CD8-positive, alpha-beta memory T cell (primary cell): ENCODE data around the gene LSR. TPM values are rescaled to one million over a fixed set of nuclear protein-coding genes. Genes with fewer than 3 reads are reported as not detected.
A peak's percentile ranks its signal among the peaks of the same experiment; 100 is the strongest.

Source experiments
- CTCF ChIA-PET: fragments of 350-600 bp; sonication (Branson Sonifier 250); formaldehyde crosslinking; loops from one replicate; lab custom pipeline; 2021; ENCODE audit warnings: antibody characterized with exemption; lab: Charles Lee
- POLR2A ChIA-PET: fragments of 350-600 bp; sonication (Branson Sonifier 250); formaldehyde crosslinking; loops from one replicate; lab custom pipeline; 2021; ENCODE audit warnings: antibody characterized with exemption; lab: Charles Lee
- DNase-seq, 5 donors: peaks; one replicate each; pipeline versions ENCODE4 v3.0.0 to v3.0.0-alpha.2; 2020 to 2022; ENCODE audit warnings: mixed read lengths in 1 of 5
- H3K27ac ChIP-seq: one replicate; pipeline ENCODE4 v1.7.0; 2013; ENCODE audit warnings: low read depth, mild to moderate bottlenecking, low read length, moderate library complexity
- H3K27me3 ChIP-seq: 2 replicates; pipeline ENCODE4 v1.7.0; 2013; ENCODE audit warnings: low read length, mild to moderate bottlenecking; ENCODE audit not compliant: insufficient read depth, poor library complexity, severe bottlenecking
- H3K36me3 ChIP-seq: 2 replicates; pipeline ENCODE4 v1.7.0; 2013; ENCODE audit warnings: mild to moderate bottlenecking, low read length, moderate library complexity; ENCODE audit not compliant: insufficient read depth
- H3K4me1 ChIP-seq: 2 replicates; pipeline ENCODE4 v1.7.0; 2013; ENCODE audit warnings: mild to moderate bottlenecking, low read length, moderate library complexity; ENCODE audit not compliant: insufficient read depth
- H3K4me3 ChIP-seq: 2 replicates; pipeline ENCODE4 v1.7.0; 2013; ENCODE audit warnings: mild to moderate bottlenecking, low read length
- H3K9me3 ChIP-seq: 2 replicates; pipeline ENCODE4 v1.7.0; 2013; ENCODE audit warnings: mild to moderate bottlenecking, low read length
- H3K27ac Mint-ChIP-seq, 8 donors: one replicate each; pipeline ENCODE4 v1.8.0; 2020 to 2021; ENCODE audit warnings: mixed read lengths in 8 of 8, mild to moderate bottlenecking in 6 of 8, inconsistent platforms in 3 of 8, moderate library complexity in 3 of 8
- H3K27me3 Mint-ChIP-seq, 2 donors: one replicate each; pipeline ENCODE4 v1.8.0; 2020 to 2021; ENCODE audit warnings: mixed read lengths in 2 of 2, mild to moderate bottlenecking in 1 of 2, moderate library complexity in 1 of 2
- H3K36me3 Mint-ChIP-seq, 3 donors: one replicate each; pipeline ENCODE4 v1.8.0; 2020 to 2021; ENCODE audit warnings: mixed read lengths in 3 of 3, inconsistent platforms in 1 of 3, mild to moderate bottlenecking in 1 of 3
- H3K4me1 Mint-ChIP-seq, 3 donors: one replicate each; pipeline ENCODE4 v1.8.0; 2020 to 2021; ENCODE audit warnings: mixed read lengths in 3 of 3, inconsistent platforms in 1 of 3, mild to moderate bottlenecking in 1 of 3
- H3K4me3 Mint-ChIP-seq, 7 donors: one replicate each; pipeline ENCODE4 v1.8.0; 2020 to 2021; ENCODE audit warnings: mixed read lengths in 7 of 7, mild to moderate bottlenecking in 6 of 7, moderate library complexity in 4 of 7, inconsistent platforms in 2 of 7
- H3K9me3 Mint-ChIP-seq, 5 donors: one replicate each; pipeline ENCODE4 v1.8.0; 2020 to 2022; ENCODE audit warnings: mixed read lengths in 5 of 5, mild to moderate bottlenecking in 3 of 5, moderate library complexity in 2 of 5, inconsistent platforms in 1 of 5
- polyA plus RNA-seq: library from polyadenylated mRNA; unstranded; fragments of 300-500 nt; fragmentation: Illumina TruSeq; gene quantifications from one replicate; pipeline ENCODE4 v1.2.3, GENCODE V29; 2021
- total RNA-seq, 2 experiments: library from RNA; stranded (reverse); gene quantifications; one replicate each; pipeline ENCODE4 v1.2.3, GENCODE V29; 2021

LSR gene
- total and polyA plus RNA-seq, 3 experiments from 2014 or later = 23.5 to 77.8 (median 27.5) TPM

- DNase-seq = no peak
- Histone ChIP-seq H3K27me3 (no peaks in the 10 kb centered on the region), H3K9me3 (no peaks in the 10 kb centered on the region), H3K36me3 (no peaks in the 10 kb centered on the region), H3K27ac (no peak overlapping the region), H3K4me1 (peaks cover 16% of the 10 kb centered on the region), H3K4me3 (no peak overlapping the region)
- H3K27me3 Mint-ChIP-seq = peaks cover 0 to 3% of the 10 kb centered on the region in 2 donors
- H3K36me3 Mint-ChIP-seq = no peaks in the 10 kb centered on the region
- no peaks in the 10 kb centered on the region for H3K9me3 Mint-ChIP-seq
- H3K27ac Mint-ChIP-seq = peak overlapping the region in 3 of 8 donors; percentile 37 to 68 (median 56)
- POLR2A ChIA-PET = no interaction called here
- CTCF ChIA-PET = interaction anchor here (1.3 to 1.6 kb wide), 3 partner anchors 9 kb away, joined by 3 to 4 read pairs (median 4); no protein-coding TSS in a partner anchor
- H3K4me1 Mint-ChIP-seq = peaks cover 3 to 13% (median 11%) of the 10 kb centered on the region in 3 donors
- H3K4me3 Mint-ChIP-seq = no peak overlapping the region
These were observed 22.9 kb upstream of the LSR start for GRCh38 chr19:35225951-35226350.

- H3K27ac ChIP-seq = no peak overlapping the region
- no peaks in the 10 kb centered on the region for H3K36me3 ChIP-seq
- no peaks in the 10 kb centered on the region for H3K9me3 ChIP-seq
- no peak for DNase-seq
- ChIA-PET POLR2A (no interaction called here), CTCF (interaction anchor here (1.4 to 1.6 kb wide), 2 partner anchors 9 to 10 kb away, joined by 3 to 4 read pairs; no protein-coding TSS in a partner anchor)
- no peaks in the 10 kb centered on the region for H3K36me3 Mint-ChIP-seq
- H3K4me1 Mint-ChIP-seq = peaks cover 3 to 13% (median 11%) of the 10 kb centered on the region in 3 donors
- no peaks in the 10 kb centered on the region for H3K9me3 Mint-ChIP-seq
- no peak overlapping the region for H3K4me3 ChIP-seq
- H3K27ac Mint-ChIP-seq = peak overlapping the region in 2 of 8 donors; percentile 47 to 76
- peaks cover 0 to 3% of the 10 kb centered on the region in 2 donors for H3K27me3 Mint-ChIP-seq
- no peaks in the 10 kb centered on the region for H3K27me3 ChIP-seq
- peaks cover 16% of the 10 kb centered on the region for H3K4me1 ChIP-seq
- H3K4me3 Mint-ChIP-seq = no peak overlapping the region
These were observed 22.1 kb upstream of the LSR start for GRCh38 chr19:35226748-35227147.

GRCh38 chr19:35228177-35228930, 20.4 kb upstream of the LSR start, which contains the start of gene FAM187B:
Gene FAM187B, minus strand, starts transcription at chr19:35228739. Its CDS starts 59 bp downstream, at chr19:35228680.
- Histone ChIP-seq H3K4me3 (no peak within 1 kb of the TSS), H3K36me3 (no peaks in the 10 kb centered on the region), H3K4me1 (peaks cover 9% of the 10 kb centered on the region), H3K27me3 (no peaks in the 10 kb centered on the region), H3K27ac (no peak within 1 kb of the TSS), H3K9me3 (no peaks in the 10 kb centered on the region)
- no peak for DNase-seq
- no peaks in the 10 kb centered on the region for H3K36me3 Mint-ChIP-seq
- POLR2A ChIA-PET = interaction anchor here (0.6 kb wide), 1 partner anchor 36 kb away, joined by 3 read pairs; no protein-coding TSS in a partner anchor
- no peak within 1 kb of the TSS for H3K4me3 Mint-ChIP-seq
- H3K27ac Mint-ChIP-seq = peak within 1 kb of the TSS in 3 of 8 donors; percentile 18 to 55 (median 33)
- H3K4me1 Mint-ChIP-seq = peaks cover 3 to 7% (median 4%) of the 10 kb centered on the region in 3 donors
- peaks cover 0 to 3% of the 10 kb centered on the region in 2 donors for H3K27me3 Mint-ChIP-seq
- CTCF ChIA-PET = interaction anchor here (1.0 to 1.6 kb wide), 4 partner anchors 8 to 86 kb away, joined by 3 to 4 read pairs (median 3); partner anchors contain the start of gene FXYD5
- no peaks in the 10 kb centered on the region for H3K9me3 Mint-ChIP-seq

GRCh38 chr19:35229601-35230000, 19.2 kb upstream of the LSR start:
- DNase-seq = no peak
- Histone ChIP-seq H3K4me1 (peaks cover 4% of the 10 kb centered on the region), H3K27me3 (no peaks in the 10 kb centered on the region), H3K4me3 (no peak overlapping the region), H3K27ac (no peak overlapping the region), H3K9me3 (no peaks in the 10 kb centered on the region), H3K36me3 (no peaks in the 10 kb centered on the region)
- Mint-ChIP-seq H3K27ac (peak overlapping the region in 2 of 8 donors; percentile 18 to 74), H3K36me3 (no peaks in the 10 kb centered on the region), H3K9me3 (no peaks in the 10 kb centered on the region), H3K4me1 (peaks cover 2 to 4% (median 3%) of the 10 kb centered on the region in 3 donors), H3K4me3 (no peak overlapping the region), H3K27me3 (peaks cover 0 to 3% of the 10 kb centered on the region in 2 donors)
- CTCF ChIA-PET = no interaction called here
- POLR2A ChIA-PET = no interaction called here

GRCh38 chr19:35231956-35232645, 16.7 kb upstream of the LSR start:
- ChIA-PET POLR2A (no interaction called here), CTCF (interaction anchor here (1.0 kb wide), 1 partner anchor 16 kb away, joined by 3 read pairs; no protein-coding TSS in a partner anchor)
- no peak overlapping the region for H3K4me3 ChIP-seq
- no peaks in the 10 kb centered on the region for H3K27me3 Mint-ChIP-seq
- no peaks in the 10 kb centered on the region for H3K27me3 ChIP-seq
- H3K9me3 Mint-ChIP-seq = no peaks in the 10 kb centered on the region
- H3K9me3 ChIP-seq = no peaks in the 10 kb centered on the region
- H3K36me3 ChIP-seq = no peaks in the 10 kb centered on the region
- peak overlapping the region in 1 of 8 donors; percentile 33 for H3K27ac Mint-ChIP-seq
- H3K36me3 Mint-ChIP-seq = no peaks in the 10 kb centered on the region
- DNase-seq = no peak
- H3K27ac ChIP-seq = no peak overlapping the region
- peaks cover 6 to 10% (median 10%) of the 10 kb centered on the region in 3 donors for H3K4me1 Mint-ChIP-seq
- H3K4me3 Mint-ChIP-seq = no peak overlapping the region
- no peaks in the 10 kb centered on the region for H3K4me1 ChIP-seq

- H3K36me3 ChIP-seq = no peaks in the 10 kb centered on the region
- Mint-ChIP-seq H3K9me3 (no peaks in the 10 kb centered on the region), H3K36me3 (no peaks in the 10 kb centered on the region), H3K4me3 (no peak overlapping the region), H3K27me3 (no peaks in the 10 kb centered on the region), H3K4me1 (peaks cover 6 to 10% (median 10%) of the 10 kb centered on the region in 3 donors), H3K27ac (peak overlapping the region in 1 of 8 donors; percentile 17)
- no peak overlapping the region for H3K4me3 ChIP-seq
- no peaks in the 10 kb centered on the region for H3K4me1 ChIP-seq
- CTCF ChIA-PET = interaction anchor here (1.2 kb wide), 1 partner anchor 44 kb away, joined by 3 read pairs; no protein-coding TSS in a partner anchor
- POLR2A ChIA-PET = interaction anchor here (0.6 kb wide), 1 partner anchor 14 kb away, joined by 3 read pairs; no protein-coding TSS in a partner anchor
- H3K27ac ChIP-seq = no peak overlapping the region
- no peaks in the 10 kb centered on the region for H3K9me3 ChIP-seq
- no peaks in the 10 kb centered on the region for H3K27me3 ChIP-seq
- DNase-seq = no peak
These were observed 15.9 kb upstream of the LSR start for GRCh38 chr19:35232912-35233311.

GRCh38 chr19:35236638-35237400, 12.0 kb upstream of the LSR start:
- peaks cover 5% of the 10 kb centered on the region for H3K9me3 ChIP-seq
- POLR2A ChIA-PET = no interaction called here
- H3K27ac Mint-ChIP-seq = peak overlapping the region in 3 of 8 donors; percentile 66 to 78 (median 76)

More at GRCh38 chr19:35236638-35237400, 12.0 kb upstream of the LSR start:
- Mint-ChIP-seq H3K4me3 (no peak overlapping the region), H3K9me3 (peaks cover 6 to 13% (median 12%) of the 10 kb centered on the region in 5 donors), H3K36me3 (peaks cover 2 to 13% (median 3%) of the 10 kb centered on the region in 3 donors), H3K4me1 (peaks cover 20 to 39% (median 35%) of the 10 kb centered on the region in 3 donors), H3K27me3 (peaks cover 8 to 9% of the 10 kb centered on the region in 2 donors)
- CTCF ChIA-PET = interaction anchor here (0.7 to 2.0 kb wide), 10 partner anchors 9 to 258 kb away, joined by 3 to 8 read pairs (median 4); partner anchors contain the start of genes FAM187B and FXYD5
- Histone ChIP-seq H3K27me3 (no peaks in the 10 kb centered on the region), H3K4me3 (no peak overlapping the region), H3K4me1 (peaks cover 25% of the 10 kb centered on the region), H3K27ac (no peak overlapping the region), H3K36me3 (no peaks in the 10 kb centered on the region)
- peak in 1 of 5 donors; percentile 21 for DNase-seq
